Activated CD4-positive, alpha-beta memory T cell treated with anti-CD3 and anti-CD28 coated beads, Interleukin-2, amount 10 ng/mL, durations not matched to agents 7 days and 5 days (primary cell): Measurements from ENCODE around the gene RPRD1A. TPM values are rescaled to one million over a fixed set of nuclear protein-coding genes. Genes with fewer than 3 reads are reported as not detected.
"Not testable (repeated sequence)": the region's sequence is repeated elsewhere in the genome, so short reads cannot be mapped to it uniquely, and the experiment has no call there.

Experiments
- CTCF ChIA-PET: fragments of 350-600 bp; sonication (Branson Sonifier 250); formaldehyde crosslinking; loops from one replicate; lab custom pipeline; 2021; ENCODE audit warnings: antibody characterized with exemption, inconsistent platforms; lab: Charles Lee
- POLR2A ChIA-PET: fragments of 350-600 bp; sonication (Branson Sonifier 250); formaldehyde crosslinking; loops from one replicate; lab custom pipeline; 2021; ENCODE audit warnings: antibody characterized with exemption; lab: Charles Lee
- DNase-seq: peaks from one replicate; pipeline ENCODE4 v3.0.0-alpha.2; 2020
- H3K27ac Mint-ChIP-seq: one replicate; pipeline ENCODE4 v1.8.0; 2021; ENCODE audit warnings: mild to moderate bottlenecking, mixed read lengths
- H3K27me3 Mint-ChIP-seq: one replicate; pipeline ENCODE4 v1.8.0; 2021; ENCODE audit warnings: mixed read lengths
- H3K36me3 Mint-ChIP-seq: one replicate; pipeline ENCODE4 v1.8.0; 2021; ENCODE audit warnings: low read depth, mixed read lengths
- H3K4me1 Mint-ChIP-seq: one replicate; pipeline ENCODE4 v1.8.0; 2021; ENCODE audit warnings: mixed read lengths
- H3K4me3 Mint-ChIP-seq: one replicate; pipeline ENCODE4 v1.8.0; 2021; ENCODE audit warnings: mild to moderate bottlenecking, mixed read lengths
- H3K9me3 Mint-ChIP-seq: one replicate; pipeline ENCODE4 v1.8.0; 2021; ENCODE audit warnings: mixed read lengths
- total RNA-seq, 2 experiments: library from RNA; stranded (reverse); gene quantifications; one replicate each; pipeline ENCODE4 v1.2.3, GENCODE V29; 2021

The RPRD1A gene
- total RNA-seq, 2 experiments from 2014 or later: 25.1 to 27.6 TPM

GRCh38 chr18:35972197-35973000 is 95.0 kb downstream of the RPRD1A start, which contains the start of gene RMP24:
Gene RMP24 (plus strand): TSS chr18:35972679.
- POLR2A ChIA-PET: interaction anchor here (0.6 to 2.5 kb wide), 13 partner anchors 18 to 931 kb away, joined by 3 to 17 read pairs (median 3); partner anchors contain the start of genes ELP2, INO80C, KIAA1328 and MAPRE2
- peak; percentile 95 for DNase-seq
- Mint-ChIP-seq H3K27ac (peak within 1 kb of the TSS; percentile 94), H3K36me3 (peaks cover 30% of the 10 kb centered on the region), H3K4me3 (peak within 1 kb of the TSS; percentile 94), H3K4me1 (peaks cover 49% of the 10 kb centered on the region), H3K27me3 (no peaks in the 10 kb centered on the region), H3K9me3 (no peaks in the 10 kb centered on the region)
- CTCF ChIA-PET: interaction anchor here (1.1 kb wide), 1 partner anchor 45 kb away, joined by 4 read pairs; no protein-coding TSS in a partner anchor

- POLR2A ChIA-PET: interaction anchor here (1.0 to 2.5 kb wide), 9 partner anchors 18 to 931 kb away, joined by 3 to 17 read pairs (median 3); partner anchors contain the start of genes ELP2, INO80C, MAPRE2 and RPRD1A
- DNase-seq: no peak
- CTCF ChIA-PET: no interaction called here
- no peaks in the 10 kb centered on the region for H3K9me3 Mint-ChIP-seq
- no peaks in the 10 kb centered on the region for H3K27me3 Mint-ChIP-seq
- peak overlapping the region; percentile 94 for H3K27ac Mint-ChIP-seq
- H3K36me3 Mint-ChIP-seq: peaks cover 27% of the 10 kb centered on the region
- H3K4me1 Mint-ChIP-seq: peaks cover 49% of the 10 kb centered on the region
- H3K4me3 Mint-ChIP-seq: peak overlapping the region; percentile 94
Observed at GRCh38 chr18:35971661-35972196, 95.6 kb downstream of the RPRD1A start.

DNA sequence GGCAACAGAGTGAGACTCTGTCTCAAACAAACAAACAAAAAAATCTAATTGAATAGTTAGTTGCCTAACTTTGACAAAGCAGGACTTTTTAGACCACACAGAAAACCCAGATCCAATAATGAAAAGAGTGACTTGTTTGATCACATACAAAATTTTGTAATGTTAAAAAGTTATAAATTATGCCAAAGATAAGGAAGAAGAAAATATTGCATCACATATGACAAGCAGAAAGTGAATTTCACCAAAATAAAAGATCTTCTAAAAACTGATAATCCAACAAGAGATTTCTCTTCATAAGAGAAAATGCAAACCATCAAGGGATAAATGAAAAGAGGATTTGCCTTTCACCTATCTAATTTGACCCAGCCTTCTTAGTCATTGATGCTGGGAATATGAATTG is 97.7 kb downstream of the RPRD1A start:
- DNase-seq: no peak
- Mint-ChIP-seq H3K9me3 (no peaks in the 10 kb centered on the region), H3K4me3 (peak overlapping the region; percentile 15), H3K27ac (no peak overlapping the region), H3K36me3 (peaks cover 14% of the 10 kb centered on the region), H3K27me3 (no peaks in the 10 kb centered on the region), H3K4me1 (peaks cover 39% of the 10 kb centered on the region)
- ChIA-PET POLR2A (no interaction called here), CTCF (no interaction called here)

GRCh38 chr18:35968278-35968880 is 99.0 kb downstream of the RPRD1A start:
- Mint-ChIP-seq H3K36me3 (peaks cover 4% of the 10 kb centered on the region), H3K27ac (no peak overlapping the region), H3K4me3 (no peak overlapping the region), H3K27me3 (no peaks in the 10 kb centered on the region), H3K9me3 (no peaks in the 10 kb centered on the region), H3K4me1 (peaks cover 29% of the 10 kb centered on the region)
- no peak for DNase-seq
- CTCF ChIA-PET: interaction anchor here (1.4 kb wide), 1 partner anchor 18 kb away, joined by 3 read pairs; no protein-coding TSS in a partner anchor
- POLR2A ChIA-PET: no interaction called here

DNA sequence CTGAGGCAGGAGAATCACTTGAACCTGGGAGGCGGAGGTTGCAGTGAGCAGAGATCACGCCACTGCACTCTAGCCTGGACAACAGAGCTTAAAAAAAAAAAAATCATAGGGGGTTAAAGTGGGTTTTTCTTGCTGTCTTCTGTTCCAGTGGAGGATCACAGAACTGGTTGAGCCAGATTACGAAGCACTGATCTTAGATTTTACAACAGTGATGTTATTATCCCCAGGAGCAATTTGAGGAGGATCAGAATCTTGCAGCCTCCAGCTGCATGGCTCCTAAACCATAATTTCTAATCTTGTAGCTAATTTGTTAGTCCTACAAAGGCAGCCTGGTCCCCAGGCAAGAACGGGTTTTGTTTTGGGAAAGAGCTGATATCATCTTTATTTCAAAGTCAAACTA is 99.5 kb downstream of the RPRD1A start:
- H3K4me1 Mint-ChIP-seq: peaks cover 24% of the 10 kb centered on the region
- H3K36me3 Mint-ChIP-seq, H3K4me3 Mint-ChIP-seq, DNase-seq, H3K27me3 Mint-ChIP-seq, POLR2A ChIA-PET, H3K9me3 Mint-ChIP-seq, H3K27ac Mint-ChIP-seq: not testable (repeated sequence)
- CTCF ChIA-PET: interaction anchor here (1.4 kb wide), 1 partner anchor 18 kb away, joined by 3 read pairs; no protein-coding TSS in a partner anchor

- POLR2A ChIA-PET: no interaction called here
- no peak overlapping the region for H3K27ac Mint-ChIP-seq
- peaks cover 6% of the 10 kb centered on the region for H3K27me3 Mint-ChIP-seq
- H3K4me1 Mint-ChIP-seq: peaks cover 7% of the 10 kb centered on the region
- no peaks in the 10 kb centered on the region for H3K9me3 Mint-ChIP-seq
- CTCF ChIA-PET: no interaction called here
- no peaks in the 10 kb centered on the region for H3K36me3 Mint-ChIP-seq
- no peak overlapping the region for H3K4me3 Mint-ChIP-seq
- no peak for DNase-seq
Observed at GRCh38 chr18:35964319-35964718, 103.0 kb downstream of the RPRD1A start.

DNA sequence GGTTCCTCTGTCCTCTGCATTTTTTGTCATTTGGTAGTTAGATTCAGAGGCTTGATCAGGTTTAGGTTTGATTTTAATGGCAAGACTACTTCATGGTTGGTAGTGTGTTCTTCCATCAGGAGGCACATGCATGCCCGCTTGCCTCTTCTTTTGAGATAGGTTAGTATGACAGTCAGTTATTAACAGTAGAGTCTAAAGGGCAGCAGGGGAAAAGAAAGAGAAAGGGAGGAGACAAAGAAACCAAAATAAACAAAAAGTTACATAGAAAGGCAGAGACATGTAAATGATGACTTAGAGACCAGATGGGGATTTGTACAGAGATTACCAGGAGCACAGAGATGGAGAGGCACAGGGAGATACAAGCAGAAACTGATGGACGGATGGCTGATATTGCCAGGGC is 105.0 kb downstream of the RPRD1A start:
- Mint-ChIP-seq H3K9me3 (no peaks in the 10 kb centered on the region), H3K4me3 (no peak overlapping the region), H3K4me1 (no peaks in the 10 kb centered on the region), H3K27ac (no peak overlapping the region), H3K27me3 (peaks cover 17% of the 10 kb centered on the region), H3K36me3 (no peaks in the 10 kb centered on the region)
- no peak for DNase-seq
- ChIA-PET POLR2A (no interaction called here), CTCF (no interaction called here)

DNA sequence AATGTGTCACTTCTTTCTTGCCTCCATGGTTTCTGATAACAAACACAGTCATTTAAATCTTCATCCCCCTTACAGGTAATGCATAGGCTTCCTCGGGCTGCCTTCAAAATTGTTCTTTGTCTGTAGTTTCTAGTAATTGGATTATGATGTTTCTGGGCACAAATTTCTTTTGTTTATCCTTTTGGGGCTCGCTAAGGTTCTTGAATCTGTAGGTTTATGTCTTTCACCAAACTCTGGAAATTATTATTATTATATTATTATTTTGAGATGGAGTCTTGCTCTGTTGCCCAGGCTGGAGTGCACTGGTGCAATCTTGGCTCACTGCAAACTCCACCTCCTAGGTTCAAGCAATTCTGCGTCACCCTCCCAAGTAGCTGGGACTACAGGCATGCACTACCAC is 111.1 kb downstream of the RPRD1A start:
- Mint-ChIP-seq H3K9me3 (no peaks in the 10 kb centered on the region), H3K36me3 (no peaks in the 10 kb centered on the region), H3K27me3 (peaks cover 27% of the 10 kb centered on the region), H3K27ac (no peak overlapping the region), H3K4me1 (no peaks in the 10 kb centered on the region), H3K4me3 (no peak overlapping the region)
- ChIA-PET POLR2A (no interaction called here), CTCF (no interaction called here)
- no peak for DNase-seq

- H3K27ac Mint-ChIP-seq: no peak overlapping the region
- POLR2A ChIA-PET: no interaction called here
- peaks cover 28% of the 10 kb centered on the region for H3K27me3 Mint-ChIP-seq
- H3K4me1 Mint-ChIP-seq: peaks cover 8% of the 10 kb centered on the region
- no peaks in the 10 kb centered on the region for H3K9me3 Mint-ChIP-seq
- H3K36me3 Mint-ChIP-seq: no peaks in the 10 kb centered on the region
- DNase-seq: no peak
- no peak overlapping the region for H3K4me3 Mint-ChIP-seq
- CTCF ChIA-PET: no interaction called here
Observed at GRCh38 chr18:35953688-35954087, 113.7 kb downstream of the RPRD1A start.

DNA sequence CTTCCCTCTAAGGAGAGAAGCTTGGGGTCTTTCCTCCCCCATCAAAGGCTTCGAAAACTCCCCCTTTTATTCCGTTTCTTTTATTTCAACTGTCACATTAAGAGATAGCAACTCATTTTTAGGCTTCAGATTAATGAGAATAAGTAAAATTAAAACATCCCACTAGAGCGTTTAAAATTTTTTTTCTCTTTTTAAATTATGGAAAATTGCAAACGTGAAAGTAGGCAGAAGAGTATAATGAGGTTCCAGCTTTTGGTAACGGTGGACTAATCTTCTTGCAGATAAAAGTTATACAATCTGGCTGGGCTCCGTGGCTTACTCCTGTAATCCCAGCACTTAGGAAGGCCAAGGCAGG is 116.8 kb downstream of the RPRD1A start:
- no peak overlapping the region for H3K27ac Mint-ChIP-seq
- no peaks in the 10 kb centered on the region for H3K9me3 Mint-ChIP-seq
- H3K4me1 Mint-ChIP-seq: peaks cover 8% of the 10 kb centered on the region
- CTCF ChIA-PET: interaction anchor here (1.2 to 2.5 kb wide), 6 partner anchors 10 to 564 kb away, joined by 3 to 16 read pairs (median 4); no protein-coding TSS in a partner anchor
- peak overlapping the region; percentile 66 for H3K4me3 Mint-ChIP-seq
- peaks cover 17% of the 10 kb centered on the region for H3K27me3 Mint-ChIP-seq
- no peaks in the 10 kb centered on the region for H3K36me3 Mint-ChIP-seq
- no peak for DNase-seq
- POLR2A ChIA-PET: no interaction called here

DNA sequence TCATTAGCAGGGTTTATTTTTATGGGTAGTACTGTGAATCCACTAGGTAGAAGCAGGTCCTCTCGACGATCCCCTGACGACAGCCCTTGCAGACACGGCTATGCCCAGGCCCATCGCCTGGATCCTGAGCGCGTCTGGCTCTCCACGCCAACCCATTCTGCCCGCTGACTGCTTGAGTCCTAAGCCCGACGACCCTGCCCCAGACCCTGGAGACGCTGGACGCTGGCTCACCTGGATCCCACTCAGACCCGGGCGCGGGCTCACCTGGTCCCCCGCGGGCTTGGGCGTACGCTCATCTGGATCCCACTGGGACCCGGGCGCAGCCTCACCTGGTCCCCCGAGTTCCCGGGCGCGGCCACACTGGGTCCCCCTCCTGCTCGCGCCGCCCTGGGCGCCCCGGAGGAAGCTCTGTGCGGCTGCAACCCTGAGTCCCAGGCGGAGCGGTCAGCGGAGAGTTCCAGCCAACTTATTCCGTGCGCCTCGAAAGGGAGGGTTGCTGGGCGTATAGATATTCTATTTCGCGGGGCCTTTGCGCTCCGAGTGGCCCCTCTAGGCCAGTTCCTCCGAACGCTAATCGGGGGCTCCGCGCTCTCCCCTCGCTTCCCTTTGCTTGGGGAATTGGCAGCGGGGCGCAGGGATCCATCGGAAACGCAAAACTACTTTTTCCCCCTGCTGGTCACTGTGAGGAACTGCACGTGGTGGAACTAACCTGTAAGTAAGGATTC is 117.3 kb downstream of the RPRD1A start:
- peak overlapping the region; percentile 66 for H3K4me3 Mint-ChIP-seq
- POLR2A ChIA-PET: no interaction called here
- H3K27ac Mint-ChIP-seq: no peak overlapping the region
- CTCF ChIA-PET: interaction anchor here (1.2 to 2.5 kb wide), 6 partner anchors 9 to 564 kb away, joined by 3 to 16 read pairs (median 4); no protein-coding TSS in a partner anchor
- peaks cover 17% of the 10 kb centered on the region for H3K27me3 Mint-ChIP-seq
- peak; percentile 44 for DNase-seq
- no peaks in the 10 kb centered on the region for H3K36me3 Mint-ChIP-seq
- H3K9me3 Mint-ChIP-seq: no peaks in the 10 kb centered on the region
- peaks cover 8% of the 10 kb centered on the region for H3K4me1 Mint-ChIP-seq

- Mint-ChIP-seq H3K27ac (no peak overlapping the region), H3K27me3 (peaks cover 17% of the 10 kb centered on the region), H3K36me3 (no peaks in the 10 kb centered on the region), H3K4me3 (no peak overlapping the region), H3K4me1 (peaks cover 8% of the 10 kb centered on the region), H3K9me3 (no peaks in the 10 kb centered on the region)
- ChIA-PET POLR2A (no interaction called here), CTCF (interaction anchor here (2.5 kb wide), 1 partner anchor 193 kb away, joined by 16 read pairs; no protein-coding TSS in a partner anchor)
- DNase-seq: no peak
Observed at GRCh38 chr18:35949090-35949489, 118.3 kb downstream of the RPRD1A start.
